Brain pericyte (primary cell): ENCODE data around the gene MAGIX.
"Not testable (repeated sequence)": the region's sequence is repeated elsewhere in the genome, so short reads cannot be mapped to it uniquely, and the experiment has no call there.

Experiments used
- DNase-seq: peaks from one replicate; pipeline ENCODE4 v3.0.0-alpha.2; 2012; ENCODE audit warnings: low read depth, low spot score

The MAGIX gene

GRCh38 chrX:49162620-49163019 lies at the start of gene MAGIX:
Gene MAGIX (plus strand): TSS chrX:49162758. CDS start chrX:49162890, 132 bp downstream.
- no peak for DNase-seq

- no peak for DNase-seq
Measured at GRCh38 chrX:49116076-49116475, 46.5 kb upstream of the MAGIX start.

DNA sequence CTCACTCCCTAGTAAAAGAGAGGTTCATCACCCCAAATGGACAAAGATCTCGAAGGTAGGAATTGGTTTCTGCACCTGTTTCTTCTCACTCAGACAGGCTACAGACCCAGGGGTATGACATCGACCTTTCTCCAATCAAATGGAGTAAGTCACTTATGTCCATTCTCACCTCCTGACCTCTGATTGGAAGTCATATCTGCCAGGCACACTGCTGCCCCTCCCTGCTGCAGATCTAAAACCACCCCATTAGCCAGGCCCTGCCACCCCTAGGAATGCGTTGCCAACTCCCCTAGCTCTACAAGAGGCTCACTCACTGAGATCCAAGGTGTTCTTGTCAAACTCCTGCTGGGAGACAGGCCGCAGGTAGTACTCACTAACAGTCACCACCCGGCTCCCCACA lies 45.8 kb upstream of the MAGIX start:
- DNase-seq: no peak

- DNase-seq: no peak
Measured at GRCh38 chrX:49117581-49117980, 45.0 kb upstream of the MAGIX start.

DNA sequence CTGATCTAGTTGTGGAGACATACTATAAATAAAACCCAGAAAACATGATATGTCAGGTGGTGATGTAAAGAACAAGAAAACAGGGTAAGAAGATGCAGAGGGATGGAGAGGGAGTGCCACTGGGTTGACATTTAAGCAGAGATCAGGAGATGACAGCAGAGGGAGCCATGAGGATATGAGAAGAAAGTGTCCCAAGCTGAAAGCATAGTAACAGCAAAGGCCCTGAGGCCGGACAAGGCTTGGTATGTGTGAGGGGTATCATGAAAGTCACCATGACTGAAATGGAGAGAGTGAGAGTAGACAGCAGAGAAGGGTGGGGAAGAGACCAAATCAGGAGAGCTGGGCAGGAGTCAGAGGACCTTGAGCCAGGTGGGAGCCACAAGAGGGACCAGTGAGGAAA lies 42.5 kb upstream of the MAGIX start:
- no peak for DNase-seq

DNA sequence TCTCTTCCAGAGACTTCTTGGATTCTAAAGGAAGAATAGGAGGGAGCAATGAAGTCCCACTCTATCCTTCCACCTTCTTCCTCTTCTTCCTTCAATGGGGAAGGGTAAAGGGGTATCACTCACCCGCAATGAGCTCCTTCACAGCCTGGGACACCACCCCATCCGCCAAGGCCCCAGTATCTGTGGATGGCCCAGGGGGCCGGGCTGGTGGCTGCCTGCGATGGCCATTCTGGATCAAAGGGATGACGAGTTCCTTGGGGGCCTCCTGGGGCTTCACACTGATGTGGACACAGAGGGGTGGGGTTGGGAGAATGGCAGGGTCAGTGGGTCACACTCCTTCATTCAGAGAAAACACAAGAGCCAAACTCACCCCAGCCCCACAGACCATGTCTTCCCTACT lies 40.1 kb upstream of the MAGIX start:
- DNase-seq: no peak

DNA sequence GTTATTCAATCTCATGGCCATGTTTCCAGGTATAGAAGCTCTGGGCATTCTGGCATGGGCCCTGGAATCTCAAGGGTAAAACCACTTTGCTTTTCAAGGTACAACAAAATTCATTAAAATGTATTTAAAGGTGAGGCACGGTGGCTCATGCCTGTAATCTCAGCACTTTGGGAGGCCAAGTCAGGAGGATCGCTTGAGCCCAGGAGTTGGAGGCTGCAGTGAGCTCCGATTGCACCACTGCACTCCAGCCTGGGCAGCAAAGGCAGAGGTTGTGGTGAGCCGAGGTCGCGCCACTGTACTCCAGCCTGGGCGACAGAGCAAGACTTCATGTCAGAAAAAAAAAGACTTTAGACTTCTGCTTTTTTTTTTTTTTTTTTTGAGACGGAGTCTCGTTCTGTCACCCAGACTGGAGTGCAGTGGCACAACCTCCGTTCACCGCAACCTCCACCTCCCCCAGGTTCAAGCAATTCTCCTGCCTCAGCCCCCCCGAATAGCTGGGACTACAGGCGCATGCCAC lies 34.8 kb upstream of the MAGIX start:
- DNase-seq: not testable (repeated sequence)

GRCh38 chrX:49129427-49129826 lies 33.1 kb upstream of the MAGIX start:
- DNase-seq: no peak

GRCh38 chrX:49132275-49132674 lies 30.3 kb upstream of the MAGIX start:
- DNase-seq: not testable (repeated sequence)

DNA sequence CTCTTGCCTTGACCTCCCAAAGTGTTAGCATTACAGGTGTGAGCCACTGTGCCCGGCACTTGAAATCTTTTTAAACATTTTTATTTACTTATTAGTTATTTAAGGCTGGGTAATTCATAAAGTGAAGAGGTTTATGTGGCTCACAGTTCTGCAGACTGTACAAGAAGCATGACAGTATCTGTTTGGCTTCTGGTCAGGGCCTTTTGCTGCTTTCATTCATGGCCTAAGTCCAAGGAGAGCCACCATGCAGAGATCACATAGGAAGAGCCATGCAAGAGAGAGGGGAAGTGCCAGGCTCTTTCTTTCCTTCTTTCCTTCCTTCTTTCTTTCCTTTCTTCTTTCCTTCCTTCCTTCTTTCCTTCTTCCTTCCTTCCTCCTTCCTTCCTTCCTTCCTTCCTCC lies 28.8 kb upstream of the MAGIX start:
- no peak for DNase-seq

DNA sequence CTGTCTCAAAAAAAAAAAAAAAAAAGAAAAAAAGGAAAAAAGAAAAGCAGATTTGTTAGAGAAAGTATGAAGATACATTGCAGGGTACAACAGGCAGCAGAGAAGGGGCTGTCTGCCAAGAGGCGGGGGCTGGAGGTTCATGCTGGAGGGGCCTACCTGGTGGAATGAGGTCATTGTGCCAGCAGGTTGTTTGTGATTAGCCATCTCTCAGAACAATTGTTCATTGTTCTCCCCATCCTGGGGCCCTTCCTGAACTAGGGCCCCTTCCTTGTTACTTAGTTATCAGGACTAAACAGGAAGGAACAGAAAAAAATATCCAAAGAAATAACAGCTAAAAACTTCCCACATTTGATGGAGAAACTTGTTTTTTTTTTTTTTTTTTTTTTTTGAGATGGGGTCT lies 25.1 kb upstream of the MAGIX start:
- no peak for DNase-seq

- DNase-seq: no peak
Measured at GRCh38 chrX:49139713-49140112, 22.8 kb upstream of the MAGIX start.

GRCh38 chrX:49142264-49142663 lies 20.3 kb upstream of the MAGIX start:
- DNase-seq: not testable (repeated sequence)

DNA sequence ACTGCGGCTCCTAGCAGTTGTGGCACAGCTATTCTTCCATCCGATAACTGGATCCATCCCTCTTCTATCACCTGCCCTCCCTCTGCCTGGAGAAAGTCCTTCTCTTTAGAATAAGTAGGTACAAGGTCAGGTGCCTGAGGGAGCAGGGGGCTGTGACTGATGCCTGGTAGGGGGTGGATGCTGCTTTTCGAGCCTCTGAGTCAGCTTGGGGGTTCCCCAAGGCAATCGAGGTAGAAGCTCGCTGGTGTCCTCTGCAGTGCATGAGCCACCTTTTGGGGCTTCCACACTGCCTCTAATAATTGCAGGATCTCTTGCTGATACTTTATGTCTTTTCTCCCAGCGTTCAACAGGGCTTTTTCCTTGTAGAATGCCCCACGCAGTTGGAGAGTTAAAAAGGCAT lies 19.4 kb upstream of the MAGIX start:
- not testable (repeated sequence) for DNase-seq

DNA sequence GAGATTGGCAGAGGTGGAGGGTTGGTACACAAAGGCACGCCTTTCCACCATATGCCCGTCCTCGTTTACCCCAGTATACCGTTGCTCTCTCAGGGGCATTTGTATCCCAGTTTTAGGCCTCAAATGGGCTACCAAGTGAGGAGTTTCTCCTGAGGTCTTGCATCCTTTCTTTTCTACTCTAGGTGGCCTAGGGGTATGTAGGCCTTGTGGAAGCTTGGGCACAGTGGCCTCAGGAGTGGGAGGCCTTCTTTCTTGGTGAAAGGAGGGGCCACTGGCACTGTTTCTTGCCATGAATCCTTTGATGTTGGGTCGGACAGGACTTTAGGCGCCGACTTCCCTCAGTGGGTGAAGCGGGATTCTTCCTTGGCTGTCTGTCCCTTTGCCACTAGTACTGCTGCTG lies 15.3 kb upstream of the MAGIX start:
- DNase-seq: no peak

DNA sequence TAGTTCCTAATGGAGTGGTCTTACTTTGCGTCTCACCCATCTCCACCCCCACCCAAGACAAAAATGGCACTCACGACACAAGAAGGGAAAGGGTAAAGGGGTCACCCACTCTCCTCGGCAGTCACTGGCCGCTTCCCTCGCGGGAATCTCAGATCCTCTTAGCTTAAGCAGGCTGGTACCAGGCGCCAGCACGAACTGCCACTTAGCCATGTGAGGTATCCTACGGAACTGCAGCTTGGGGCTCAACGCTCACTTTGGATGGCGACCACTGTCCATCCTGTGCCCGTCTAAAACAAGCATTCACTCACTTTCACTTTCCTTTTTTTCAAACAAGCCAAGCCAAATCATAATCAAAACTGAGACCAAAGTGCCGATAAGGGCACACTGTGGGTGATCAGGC lies 14.6 kb upstream of the MAGIX start:
- DNase-seq: no peak

- not testable (repeated sequence) for DNase-seq
Measured at GRCh38 chrX:49148390-49149100, 14.0 kb upstream of the MAGIX start.

- not testable (repeated sequence) for DNase-seq
Measured at GRCh38 chrX:49149291-49149690, 13.3 kb upstream of the MAGIX start.

DNA sequence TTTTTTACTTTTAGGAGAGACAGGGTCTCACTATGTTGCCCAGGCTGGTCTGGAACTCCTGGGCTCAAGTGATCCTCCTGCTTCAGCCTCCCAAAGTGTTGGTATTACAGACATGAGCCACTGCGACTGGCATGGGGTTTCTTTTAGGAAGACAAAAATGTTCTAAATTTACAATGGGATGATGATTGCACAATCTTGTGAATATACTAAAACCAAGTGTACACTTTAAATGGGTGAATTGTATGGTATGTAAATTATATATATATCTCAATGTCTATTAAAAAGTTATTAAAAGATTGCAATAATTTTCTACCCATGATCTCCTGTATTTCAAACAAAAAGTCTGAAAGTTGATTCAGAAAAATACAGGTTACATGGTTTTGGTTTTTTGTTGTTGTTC lies 9.1 kb upstream of the MAGIX start:
- no peak for DNase-seq

DNA sequence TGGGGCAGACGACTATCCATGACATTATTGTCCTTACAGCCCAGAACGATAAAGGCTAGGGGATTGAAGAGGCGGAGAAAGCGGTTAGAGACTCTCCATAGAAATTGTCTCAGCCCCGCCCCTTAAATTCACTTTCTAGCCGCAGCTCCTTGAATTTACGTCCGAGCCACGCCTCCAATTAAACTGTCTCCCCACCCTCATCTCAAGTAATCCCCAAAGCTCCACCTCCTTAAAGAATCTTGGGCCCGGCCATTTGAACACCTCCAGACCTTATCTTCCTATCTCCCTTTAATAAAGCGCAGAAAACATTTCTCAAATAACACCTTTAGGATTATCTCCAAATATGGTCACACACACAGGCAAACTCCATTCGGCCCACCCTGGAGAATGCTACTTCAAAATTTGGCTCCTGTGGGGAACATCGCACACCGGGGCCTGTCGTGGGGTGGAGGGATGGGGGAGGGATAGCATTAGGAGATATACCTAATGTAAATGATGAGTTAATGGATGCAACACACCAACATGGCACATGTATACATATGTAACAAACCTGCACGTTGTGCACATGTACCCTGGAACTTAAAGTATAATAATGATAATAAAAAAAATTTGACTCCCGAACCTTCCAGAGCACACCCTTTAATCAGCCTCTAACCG lies 7.2 kb upstream of the MAGIX start:
- no peak for DNase-seq

GRCh38 chrX:49155900-49156837 lies 6.4 kb upstream of the MAGIX start:
- peak; percentile 47 for DNase-seq

GRCh38 chrX:49157194-49157593 lies 5.4 kb upstream of the MAGIX start:
- DNase-seq: no peak
